HepG2 (cell line): Measurements from ENCODE around the gene IARS2. TPM values are rescaled to one million over a fixed set of nuclear protein-coding genes. Genes with fewer than 3 reads are reported as not detected.

ENCODE experiments used
- ATAC-seq: fragments of 200-7000 bp; cut with Tn5 transposase; 3 replicates; pipeline ENCODE4 v1.9.1; 2020; ENCODE audit warnings: mild to moderate bottlenecking, moderate library complexity
- BruUV-seq: library from RNA; stranded (reverse); fragments of 400-500 nt; replicated peaks from 2 replicates; lab custom pipeline; 2021; lab: Mats Ljungman, UMichigan
- CTCF ChIA-PET: fragments of 300-600 bp; formaldehyde crosslinking; extraction: SDS; loops from one replicate; lab custom pipeline; 2021; ENCODE audit warnings: low total read pairs, inconsistent platforms, low intra/inter-chr PET ratio; lab: Yijun Ruan, JAX
- POLR2A ChIA-PET: fragments of 350-600 bp; sonication (Branson Sonifier 250); formaldehyde crosslinking; loops from one replicate; lab custom pipeline; 2020; ENCODE audit warnings: antibody characterized with exemption, inconsistent platforms; lab: Yijun Ruan, JAX
- DNase-seq: peaks from one replicate; pipeline ENCODE4 v3.0.0-alpha.2; 2015; ENCODE audit warnings: low spot score
- FAIRE-seq: peaks from 3 replicates; lab custom pipeline; 2011; peaks lifted over from hg19 to GRCh38; lab: Jason Lieb, UNC
- H2AFZ ChIP-seq: one replicate; pipeline ENCODE4 v1.6.1; 2011; ENCODE audit warnings: low read length, inconsistent platforms
- H3K27ac ChIP-seq: fragments of 300-600 bp; 3 replicates; pipeline ENCODE4 v1.8.0; 2011; ENCODE audit warnings: mixed run types, mild to moderate bottlenecking, mixed read lengths, low read length, inconsistent platforms; ENCODE audit not compliant: insufficient read depth; ENCODE audit errors: extremely low read length
- H3K27me3 ChIP-seq, 2 experiments: fragments of 200-600 bp in 1 of 2; 2 replicates in 1 of 2; 3 replicates in 1 of 2; pipeline versions ENCODE4 v1.6.0 to v1.8.0; 2011; ENCODE audit warnings: low read length in 2 of 2, mild to moderate bottlenecking in 2 of 2, moderate library complexity in 2 of 2, inconsistent platforms in 1 of 2; ENCODE audit not compliant: insufficient read depth in 2 of 2, control insufficient read depth in 1 of 2
- H3K36me3 ChIP-seq, 2 experiments: fragments of 200-600 bp in 1 of 2; replicated peaks in 1 of 2; 2 replicates in 1 of 2; 3 replicates in 1 of 2; pipeline versions ENCODE4 v1.5.1 to v1.8.0; 2011; ENCODE audit warnings: low read length in 2 of 2, inconsistent platforms in 1 of 2; ENCODE audit not compliant: insufficient read depth in 2 of 2, control insufficient read depth in 1 of 2
- H3K4me1 ChIP-seq: 2 replicates; pipeline ENCODE4 v1.5.1; 2012; ENCODE audit warnings: low read length, inconsistent platforms; ENCODE audit not compliant: insufficient read depth
- H3K4me2 ChIP-seq: 2 replicates; pipeline ENCODE4 v1.6.0; 2011; ENCODE audit warnings: low read depth, low read length, inconsistent platforms
- H3K4me3 ChIP-seq, 3 experiments: fragments of 200-600 bp in 1 of 3; sonication (generic), shearing (Covaris generic) in 1 of 3; replicated peaks in 1 of 3; 2 replicates each; pipeline ENCODE4 v1.5.1; 2011 to 2016; ENCODE audit warnings: low read length in 3 of 3, inconsistent platforms in 2 of 3, low read depth in 2 of 3, mild to moderate bottlenecking in 2 of 3, control low read depth in 1 of 3, mixed read lengths in 1 of 3; ENCODE audit not compliant: insufficient read depth in 1 of 3
- H3K79me2 ChIP-seq: one replicate; pipeline ENCODE4 v1.6.1; 2011; ENCODE audit warnings: low read length, inconsistent platforms; ENCODE audit not compliant: insufficient read depth
- H3K9ac ChIP-seq: 2 replicates; pipeline ENCODE4 v1.6.0; 2011; ENCODE audit warnings: mild to moderate bottlenecking, low read depth, low read length, inconsistent platforms; ENCODE audit not compliant: insufficient read depth
- H3K9me3 ChIP-seq: 2 replicates; pipeline ENCODE4 v1.5.1; 2012; ENCODE audit warnings: mild to moderate bottlenecking, low read length
- H4K20me1 ChIP-seq: 2 replicates; pipeline ENCODE4 v1.6.0; 2011; ENCODE audit warnings: inconsistent platforms, mild to moderate bottlenecking, low read length, moderate library complexity; ENCODE audit not compliant: insufficient read depth
- CREB1 ChIP-seq, 2 experiments: fragments of 450-650 bp in 1 of 2; IDR thresholded peaks; 2 replicates each; pipeline ENCODE4 v1.6.1; 2016 to 2017; ENCODE audit warnings: control low read depth in 1 of 2, mild to moderate bottlenecking in 1 of 2, missing compliant biosample characterization in 1 of 2, missing genetic modification characterization in 1 of 2
- GZF1 ChIP-seq: sonication (generic); formaldehyde crosslinking; IDR thresholded peaks from 2 replicates; pipeline ENCODE4 v1.5.1; 2020; ENCODE audit warnings: mild to moderate bottlenecking, missing genetic modification reagents
- HDAC2 ChIP-seq: sonication (generic); formaldehyde crosslinking; IDR thresholded peaks from 2 replicates; pipeline ENCODE4 v1.4.0; 2020; ENCODE audit warnings: missing genetic modification reagents
- MXD4 ChIP-seq: IDR thresholded peaks from 2 replicates; pipeline ENCODE4 v1.6.1; 2016; ENCODE audit warnings: mild to moderate bottlenecking, missing biosample characterization, missing genetic modification reagents
- SAFB2 ChIP-seq: sonication (generic); formaldehyde crosslinking; IDR thresholded peaks from 2 replicates; pipeline ENCODE4 v1.5.1; 2020; ENCODE audit warnings: missing genetic modification reagents, low read depth, mild to moderate bottlenecking, borderline replicate concordance
- ZBTB21 ChIP-seq: sonication (generic); formaldehyde crosslinking; IDR thresholded peaks from 2 replicates; pipeline ENCODE4 v1.4.0; 2020; ENCODE audit warnings: missing genetic modification reagents
- ZIK1 ChIP-seq: sonication (generic); formaldehyde crosslinking; IDR thresholded peaks from 2 replicates; pipeline ENCODE4 v1.5.0; 2020; ENCODE audit warnings: mild to moderate bottlenecking, low read depth, missing genetic modification reagents, borderline replicate concordance
- ZNF232 ChIP-seq: sonication (generic); formaldehyde crosslinking; IDR thresholded peaks from 2 replicates; pipeline ENCODE4 v1.4.0; 2020; ENCODE audit warnings: missing genetic modification reagents, borderline replicate concordance
- ZNF781 ChIP-seq: sonication (generic); formaldehyde crosslinking; IDR thresholded peaks from 2 replicates; pipeline ENCODE4 v1.5.1; 2020; ENCODE audit warnings: borderline replicate concordance, mild to moderate bottlenecking, missing genetic modification reagents; ENCODE audit errors: not compliant biosample characterization
- WGBS: methylation state at CpG from one replicate; pipeline ENCODE4 v1.1.6; 2017; ENCODE audit warnings: low lambda C conversion rate; 5-methylcytosine and 5-hydroxymethylcytosine counted together
- in situ Hi-C: cut with HindIII; loops from 2 replicates; pipeline ENCODE4 v1.10.0; 2017; ENCODE audit warnings: low pct_unique_long_range_greater_than_20kb; ENCODE audit not compliant: extremely low pct_ligation_motif_present
- intact Hi-C: fragments of 100-400 bp; cut with micrococcal nuclease; formaldehyde crosslinking; loops from one replicate; pipeline ENCODE4 v1.10.0; 2022; ENCODE audit not compliant: unreplicated experiment
- polyA plus RNA-seq, 8 experiments: library from polyadenylated mRNA; depleted of rRNA in 3 of 8; stranded (reverse) in 7 of 8; unstranded in 1 of 8; fragments of >200 nt; fragmentation: Illumina TruSeq in 4 of 8; extraction: Trizol in 4 of 8; gene quantifications; 2 replicates each; pipeline versions ENCODE4 v1.2.1 to v1.2.3, GENCODE V29; 2011 to 2016; ENCODE audit warnings: low read depth in 4 of 8, missing spikeins in 1 of 8, mixed read lengths in 1 of 8; ENCODE audit not compliant: insufficient read depth in 1 of 8
- total RNA-seq, 5 experiments: library from RNA; depleted of rRNA; stranded (reverse); fragments of >200 nt; fragmentation: Illumina TruSeq; extraction: Trizol; gene quantifications; 2 replicates each; pipeline ENCODE4 v1.2.3, GENCODE V29; 2016; ENCODE audit warnings: low read depth in 1 of 5
- TF ChIP-seq, protein P1 (sequence below): IDR thresholded peaks from 2 replicates; pipeline ENCODE4 v1.6.1; 2016
- TF ChIP-seq, protein P2 (sequence below): IDR thresholded peaks from 2 replicates; pipeline ENCODE4 v1.6.1; 2012; ENCODE audit warnings: inconsistent platforms
- TF ChIP-seq, protein P3 (sequence below): sonication (generic); formaldehyde crosslinking; IDR thresholded peaks from 2 replicates; pipeline ENCODE4 v1.4.0; 2020; ENCODE audit warnings: mild to moderate bottlenecking, missing genetic modification reagents
- TF ChIP-seq, protein P4 (sequence below): IDR thresholded peaks from 2 replicates; pipeline ENCODE4 v1.6.1; 2018; ENCODE audit warnings: missing genetic modification reagents
- TF ChIP-seq, protein P5 (sequence below): sonication (generic); formaldehyde crosslinking; IDR thresholded peaks from 2 replicates; pipeline ENCODE4 v1.4.0; 2020; ENCODE audit warnings: missing genetic modification reagents

Gene IARS2
- total and polyA plus RNA-seq, 2 of the 13 experiments (the other 11 are each of a cell fraction or from before 2014, with no cell fraction given): 28.6 to 122 TPM

DNA sequence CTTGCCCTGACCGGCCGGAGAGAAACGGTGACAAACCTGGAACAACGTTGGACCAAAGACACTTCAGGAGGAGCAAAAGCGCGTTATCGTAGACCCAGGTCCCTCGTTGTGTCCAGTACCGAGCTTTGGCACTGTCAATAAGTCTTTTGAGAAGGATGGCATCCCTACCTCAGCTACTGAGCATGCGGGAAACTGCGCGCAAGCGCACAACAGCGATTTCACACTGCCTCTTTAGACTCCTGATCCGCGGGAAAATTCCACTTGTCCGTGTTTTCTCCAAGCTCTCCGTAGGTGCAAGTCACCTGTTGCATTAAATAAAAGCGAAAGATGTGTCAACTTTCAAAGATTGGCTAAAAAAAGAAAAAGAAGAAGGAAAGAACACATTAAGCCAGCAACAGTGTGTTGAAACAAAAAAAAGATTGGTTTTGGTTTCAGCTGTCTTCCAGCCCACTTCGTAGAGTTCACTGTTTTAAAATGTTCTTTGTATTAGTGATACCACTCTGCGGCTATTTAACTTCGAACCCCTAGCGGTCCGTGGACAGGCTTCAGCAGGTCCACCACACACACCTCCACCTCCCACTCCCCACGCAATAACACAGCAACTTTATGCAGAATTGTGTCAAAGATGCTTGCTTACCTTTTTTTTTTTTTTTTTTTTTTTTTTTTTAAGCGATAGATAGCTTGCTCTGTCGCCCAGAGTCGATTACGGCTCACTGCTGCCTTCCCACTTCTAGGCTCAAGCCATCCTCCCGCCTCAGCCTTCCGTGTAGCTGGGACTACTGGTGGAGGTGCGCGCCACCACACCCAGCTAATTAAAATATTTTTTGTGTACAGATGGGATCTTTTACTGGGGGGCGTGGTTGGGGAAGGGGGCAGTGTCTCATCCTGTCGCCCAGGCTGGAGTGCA is 4.0 kb upstream of the IARS2 start, which contains the start of gene BPNT1:
TSS of gene BPNT1 (minus strand) at position 139 of the 907 bp plus-strand sequence. CDS start 9,942 bp downstream, outside the sequence.
- Histone ChIP-seq H3K4me3 (peak within 1 kb of the TSS; percentile 80 to 98 (median 84)), H2AFZ (peak within 1 kb of the TSS; percentile 92), H3K9ac (peak within 1 kb of the TSS; percentile 68), H3K27ac (peak within 1 kb of the TSS; percentile 58), H3K4me1 (peaks cover 26% of the 10 kb centered on the region), H3K9me3 (no peaks in the 10 kb centered on the region), H4K20me1 (no peaks in the 10 kb centered on the region; the same call in 1 of the 2 replicates), H3K79me2 (peaks cover 19% of the 10 kb centered on the region), H3K36me3 (no peaks in the 10 kb centered on the region), H3K4me2 (peak within 1 kb of the TSS; percentile 89), H3K27me3 (no peaks in the 10 kb centered on the region; a peak in 1 of 5 replicates)
- peak; percentile 94 for DNase-seq
- WGBS: 2% methylated on average over 35 of the region's 35 CpGs
- ChIA-PET CTCF (no interaction called here), POLR2A (interaction anchor here (0.8 to 1.3 kb wide), 5 partner anchors 16 to 658 kb away, joined by 3 to 4 read pairs (median 3); partner anchors contain the start of gene MTARC2)
- no TSS peak for BruUV-seq
- peak; percentile 78 for ATAC-seq
- intact Hi-C loops: no loop called here
- peak; percentile 98 for FAIRE-seq
- in situ Hi-C loops: loop anchor here (5.0 kb wide), 1 partner anchor 43 kb away; the partner anchor contains the start of gene EPRS1
- TF ChIP-seq, protein P1, sequence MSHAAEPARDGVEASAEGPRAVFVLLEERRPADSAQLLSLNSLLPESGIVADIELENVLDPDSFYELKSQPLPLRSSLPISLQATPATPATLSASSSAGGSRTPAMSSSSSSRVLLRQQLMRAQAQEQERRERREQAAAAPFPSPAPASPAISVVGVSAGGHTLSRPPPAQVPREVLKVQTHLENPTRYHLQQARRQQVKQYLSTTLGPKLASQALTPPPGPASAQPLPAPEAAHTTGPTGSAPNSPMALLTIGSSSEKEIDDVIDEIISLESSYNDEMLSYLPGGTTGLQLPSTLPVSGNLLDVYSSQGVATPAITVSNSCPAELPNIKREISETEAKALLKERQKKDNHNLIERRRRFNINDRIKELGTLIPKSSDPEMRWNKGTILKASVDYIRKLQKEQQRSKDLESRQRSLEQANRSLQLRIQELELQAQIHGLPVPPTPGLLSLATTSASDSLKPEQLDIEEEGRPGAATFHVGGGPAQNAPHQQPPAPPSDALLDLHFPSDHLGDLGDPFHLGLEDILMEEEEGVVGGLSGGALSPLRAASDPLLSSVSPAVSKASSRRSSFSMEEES: peak; percentile 74
- TF ChIP-seq, protein P2, sequence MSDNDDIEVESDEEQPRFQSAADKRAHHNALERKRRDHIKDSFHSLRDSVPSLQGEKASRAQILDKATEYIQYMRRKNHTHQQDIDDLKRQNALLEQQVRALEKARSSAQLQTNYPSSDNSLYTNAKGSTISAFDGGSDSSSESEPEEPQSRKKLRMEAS: peak; percentile 72
- TF ChIP-seq ZBTB21 (CRISPR knock-in tag): 0 out of 2 replicates have a peak, but pooled peaks have one; percentile 13
- no peak for TF ChIP-seq ZIK1 (CRISPR knock-in tag)
- peak; percentile 62; the same call in 1 of the 2 replicates for TF ChIP-seq GZF1 (CRISPR knock-in tag)
- TF ChIP-seq ZNF781: peak; percentile 59
- TF ChIP-seq SAFB2 (CRISPR knock-in tag): no peak
- TF ChIP-seq, protein P3, sequence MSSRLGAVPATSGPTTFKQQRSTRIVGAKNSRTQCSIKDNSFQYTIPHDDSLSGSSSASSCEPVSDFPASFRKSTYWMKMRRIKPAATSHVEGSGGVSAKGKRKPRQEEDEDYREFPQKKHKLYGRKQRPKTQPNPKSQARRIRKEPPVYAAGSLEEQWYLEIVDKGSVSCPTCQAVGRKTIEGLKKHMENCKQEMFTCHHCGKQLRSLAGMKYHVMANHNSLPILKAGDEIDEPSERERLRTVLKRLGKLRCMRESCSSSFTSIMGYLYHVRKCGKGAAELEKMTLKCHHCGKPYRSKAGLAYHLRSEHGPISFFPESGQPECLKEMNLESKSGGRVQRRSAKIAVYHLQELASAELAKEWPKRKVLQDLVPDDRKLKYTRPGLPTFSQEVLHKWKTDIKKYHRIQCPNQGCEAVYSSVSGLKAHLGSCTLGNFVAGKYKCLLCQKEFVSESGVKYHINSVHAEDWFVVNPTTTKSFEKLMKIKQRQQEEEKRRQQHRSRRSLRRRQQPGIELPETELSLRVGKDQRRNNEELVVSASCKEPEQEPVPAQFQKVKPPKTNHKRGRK (CRISPR knock-in tag): 0 out of 2 replicates have a peak, but pooled peaks have one; percentile 38
- peak; percentile 51; the same call in 1 of the 2 replicates for TF ChIP-seq ZNF232 (CRISPR knock-in tag)
- TF ChIP-seq, protein P4, sequence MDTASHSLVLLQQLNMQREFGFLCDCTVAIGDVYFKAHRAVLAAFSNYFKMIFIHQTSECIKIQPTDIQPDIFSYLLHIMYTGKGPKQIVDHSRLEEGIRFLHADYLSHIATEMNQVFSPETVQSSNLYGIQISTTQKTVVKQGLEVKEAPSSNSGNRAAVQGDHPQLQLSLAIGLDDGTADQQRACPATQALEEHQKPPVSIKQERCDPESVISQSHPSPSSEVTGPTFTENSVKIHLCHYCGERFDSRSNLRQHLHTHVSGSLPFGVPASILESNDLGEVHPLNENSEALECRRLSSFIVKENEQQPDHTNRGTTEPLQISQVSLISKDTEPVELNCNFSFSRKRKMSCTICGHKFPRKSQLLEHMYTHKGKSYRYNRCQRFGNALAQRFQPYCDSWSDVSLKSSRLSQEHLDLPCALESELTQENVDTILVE (CRISPR knock-in tag): peak; percentile 54; the same call in 1 of the 2 replicates
- TF ChIP-seq, protein P5, sequence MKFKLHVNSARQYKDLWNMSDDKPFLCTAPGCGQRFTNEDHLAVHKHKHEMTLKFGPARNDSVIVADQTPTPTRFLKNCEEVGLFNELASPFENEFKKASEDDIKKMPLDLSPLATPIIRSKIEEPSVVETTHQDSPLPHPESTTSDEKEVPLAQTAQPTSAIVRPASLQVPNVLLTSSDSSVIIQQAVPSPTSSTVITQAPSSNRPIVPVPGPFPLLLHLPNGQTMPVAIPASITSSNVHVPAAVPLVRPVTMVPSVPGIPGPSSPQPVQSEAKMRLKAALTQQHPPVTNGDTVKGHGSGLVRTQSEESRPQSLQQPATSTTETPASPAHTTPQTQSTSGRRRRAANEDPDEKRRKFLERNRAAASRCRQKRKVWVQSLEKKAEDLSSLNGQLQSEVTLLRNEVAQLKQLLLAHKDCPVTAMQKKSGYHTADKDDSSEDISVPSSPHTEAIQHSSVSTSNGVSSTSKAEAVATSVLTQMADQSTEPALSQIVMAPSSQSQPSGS (CRISPR knock-in tag): 0 out of 2 replicates have a peak, but pooled peaks have one; percentile 39
- TF ChIP-seq CREB1 (IDR thresholded peaks at IDR 0.05): peak; percentile 40; the same call in 1 of the 2 replicates
- TF ChIP-seq CREB1 (CRISPR knock-in tag; IDR thresholded peaks at IDR 0.05): peak; percentile 67
- TF ChIP-seq HDAC2: peak; percentile 58
- TF ChIP-seq MXD4: peak; percentile 46; the same call in 1 of the 2 replicates
